Measurements from ENCODE around the gene ZNF273. TPM values are rescaled to one million over a fixed set of nuclear protein-coding genes. Genes with fewer than 3 reads are reported as not detected.
"Not testable (repeated sequence)": the region's sequence is repeated elsewhere in the genome, so short reads cannot be mapped to it uniquely, and the experiment has no call there.

Gene ZNF273
- 10 to 100 TPM; 13.7 to 22.9 (median 18.3) TPM for total RNA-seq

DNA sequence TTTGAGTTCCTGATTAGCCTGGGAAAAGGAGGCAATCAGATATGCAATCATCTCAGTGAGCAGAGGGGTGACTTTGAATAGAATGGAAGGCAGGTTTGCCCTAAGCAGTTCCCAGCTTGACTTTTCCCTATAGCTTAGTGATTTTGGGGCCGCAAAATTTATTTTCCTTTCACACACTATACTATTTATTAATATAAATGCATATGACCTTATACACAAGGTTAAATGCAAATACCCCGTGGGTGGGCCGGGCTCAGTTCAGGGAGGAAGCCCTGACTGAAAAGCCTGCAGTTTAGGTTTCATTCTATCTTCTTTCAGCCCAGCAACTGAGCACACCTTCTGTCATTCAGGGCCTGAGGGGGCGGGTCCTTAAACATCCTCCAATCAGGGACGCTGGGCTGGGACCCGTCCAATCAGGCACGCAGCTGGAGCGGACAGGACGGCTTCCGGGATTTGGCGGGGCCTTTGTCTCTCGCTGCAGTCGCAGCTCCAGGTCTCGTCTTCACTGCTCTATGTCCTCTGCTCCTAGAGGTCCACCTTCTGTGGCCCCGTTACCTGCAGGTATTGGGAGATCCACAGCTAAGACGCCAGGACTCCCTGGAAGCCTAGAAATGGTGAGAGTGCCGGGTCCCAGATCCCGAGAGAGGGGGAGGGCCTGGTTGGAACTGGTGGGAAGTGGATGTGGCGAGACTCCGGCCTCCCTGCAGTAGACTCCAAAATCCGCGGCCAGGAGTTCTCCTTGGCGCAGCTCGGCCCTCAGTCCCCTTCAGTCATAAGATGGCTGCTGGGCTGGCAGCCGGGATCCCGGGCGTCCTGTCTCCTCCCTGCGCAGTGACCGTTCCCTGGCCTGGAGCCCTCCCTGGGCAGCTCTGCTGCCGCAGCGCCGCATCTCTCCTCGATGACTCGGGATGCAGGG lies at the start of gene ZNF273:
Gene ZNF273 (plus strand): TSS at position 468 of the 916 bp plus-strand sequence. CDS start 45 bp downstream, at position 513.
- DNase-seq = peak; percentile 98
- H3K4me1 ChIP-seq = peaks cover 14 to 21% of the 10 kb centered on the region in 2 donors
- intact Hi-C loops (cut with DNase I) = no loop called here
- H3K9me3 ChIP-seq = no peaks in the 10 kb centered on the region
- H3K4me3 ChIP-seq (replicated peaks in 1 of 3) = peak within 1 kb of the TSS; percentile 12 to 53 (median 52)
- H3K36me3 ChIP-seq = no peaks in the 10 kb centered on the region
- peak in 1 of 2 donors; percentile 72 for TF ChIP-seq POLR2A (IDR thresholded peaks at IDR 0.05)
- TF ChIP-seq, protein P1, sequence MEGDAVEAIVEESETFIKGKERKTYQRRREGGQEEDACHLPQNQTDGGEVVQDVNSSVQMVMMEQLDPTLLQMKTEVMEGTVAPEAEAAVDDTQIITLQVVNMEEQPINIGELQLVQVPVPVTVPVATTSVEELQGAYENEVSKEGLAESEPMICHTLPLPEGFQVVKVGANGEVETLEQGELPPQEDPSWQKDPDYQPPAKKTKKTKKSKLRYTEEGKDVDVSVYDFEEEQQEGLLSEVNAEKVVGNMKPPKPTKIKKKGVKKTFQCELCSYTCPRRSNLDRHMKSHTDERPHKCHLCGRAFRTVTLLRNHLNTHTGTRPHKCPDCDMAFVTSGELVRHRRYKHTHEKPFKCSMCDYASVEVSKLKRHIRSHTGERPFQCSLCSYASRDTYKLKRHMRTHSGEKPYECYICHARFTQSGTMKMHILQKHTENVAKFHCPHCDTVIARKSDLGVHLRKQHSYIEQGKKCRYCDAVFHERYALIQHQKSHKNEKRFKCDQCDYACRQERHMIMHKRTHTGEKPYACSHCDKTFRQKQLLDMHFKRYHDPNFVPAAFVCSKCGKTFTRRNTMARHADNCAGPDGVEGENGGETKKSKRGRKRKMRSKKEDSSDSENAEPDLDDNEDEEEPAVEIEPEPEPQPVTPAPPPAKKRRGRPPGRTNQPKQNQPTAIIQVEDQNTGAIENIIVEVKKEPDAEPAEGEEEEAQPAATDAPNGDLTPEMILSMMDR (IDR thresholded peaks at IDR 0.05) = no peak
- H3K27ac ChIP-seq = peak within 1 kb of the TSS; percentile 9 to 62 (median 60)
- WGBS, 2 donors = 0 to 1% methylated on average over 21 to 22 of the region's 34 CpGs
- H3K27me3 ChIP-seq = no peaks in the 10 kb centered on the region

DNA sequence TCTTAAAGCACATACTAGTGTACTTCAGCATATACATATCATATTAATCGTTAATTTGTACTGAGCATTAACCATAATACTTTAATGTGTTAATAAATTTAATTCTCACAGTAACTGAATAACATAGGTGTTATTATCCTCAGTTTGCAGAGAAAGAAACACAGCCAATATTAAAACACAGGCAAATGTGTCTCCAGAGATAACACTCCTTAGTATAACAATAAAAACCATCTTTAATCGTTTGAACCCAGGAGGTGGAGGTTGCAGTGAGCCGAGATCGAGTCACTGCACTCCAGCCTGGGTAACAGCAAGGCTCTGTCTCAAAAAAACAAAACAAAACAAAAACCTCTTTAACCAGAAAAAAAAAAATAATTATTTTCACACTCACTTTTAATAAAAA lies 49.4 kb upstream of the ZNF273 start:
- 73 to 83% methylated on average over 4 of the region's 4 CpGs for WGBS, 2 donors
- no peak for DNase-seq
- H3K9me3 ChIP-seq = no peaks in the 10 kb centered on the region
- H3K36me3 ChIP-seq = no peaks in the 10 kb centered on the region
- H3K27me3 ChIP-seq = no peaks in the 10 kb centered on the region
- intact Hi-C loops (cut with DNase I) = no loop called here
- no peak for TF ChIP-seq POLR2A (IDR thresholded peaks at IDR 0.05)
- TF ChIP-seq, protein P1 (IDR thresholded peaks at IDR 0.05) = no peak
- no peak overlapping the region for H3K27ac ChIP-seq
- H3K4me1 ChIP-seq = no peaks in the 10 kb centered on the region
- no peak overlapping the region for H3K4me3 ChIP-seq (replicated peaks in 1 of 3)

DNA sequence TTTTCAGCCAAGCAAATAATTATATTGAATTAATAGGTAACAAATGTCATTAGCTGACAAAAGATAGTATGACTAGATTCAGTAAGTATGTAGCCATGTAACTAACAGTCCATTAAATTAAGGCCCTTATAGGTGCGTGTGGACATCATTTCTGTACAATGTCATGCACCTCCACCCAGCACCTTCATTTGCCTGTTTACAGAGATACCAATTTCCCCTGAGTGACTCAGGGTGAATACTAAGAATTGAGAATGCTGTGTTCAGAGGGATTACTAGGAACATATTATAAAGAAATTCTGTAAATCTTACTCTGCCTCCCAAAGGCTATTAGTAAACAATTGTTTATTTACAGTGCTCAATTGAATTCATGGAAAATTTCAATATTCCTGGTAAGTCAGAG lies 48.1 kb upstream of the ZNF273 start:
- Histone ChIP-seq H3K9me3 (no peaks in the 10 kb centered on the region), H3K4me1 (no peaks in the 10 kb centered on the region), H3K27ac (no peak overlapping the region), H3K27me3 (no peaks in the 10 kb centered on the region), H3K36me3 (no peaks in the 10 kb centered on the region), H3K4me3 (replicated peaks in 1 of 3) (no peak overlapping the region)
- TF ChIP-seq, protein P1 (IDR thresholded peaks at IDR 0.05) = no peak
- TF ChIP-seq POLR2A (IDR thresholded peaks at IDR 0.05) = no peak
- WGBS, 2 donors = 94 to 96% methylated on average over 1 of the region's 1 CpG
- DNase-seq = no peak
- intact Hi-C loops (cut with DNase I) = no loop called here

DNA sequence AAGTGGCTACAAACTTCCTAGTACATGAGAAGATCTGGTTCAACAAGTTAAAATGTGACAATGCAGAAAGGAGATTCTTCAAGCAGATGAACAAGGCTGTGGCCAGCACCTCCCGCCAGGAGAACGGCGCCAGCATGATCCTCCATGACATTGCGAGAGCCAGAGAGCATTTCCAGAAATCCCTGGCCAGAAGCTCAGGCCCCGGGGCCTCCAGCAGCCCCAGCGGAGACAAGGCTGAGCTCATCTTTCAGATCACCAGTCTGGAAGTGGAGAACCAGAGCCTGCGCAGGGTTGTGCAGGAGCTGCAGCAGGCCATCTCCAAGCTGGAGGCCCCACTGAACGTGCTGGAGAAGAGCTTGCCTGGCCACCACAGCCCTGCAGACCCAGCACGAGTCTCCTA lies 40.1 kb upstream of the ZNF273 start:
- Histone ChIP-seq H3K9me3 (no peaks in the 10 kb centered on the region), H3K4me1 (no peaks in the 10 kb centered on the region), H3K4me3 (replicated peaks in 1 of 3) (no peak overlapping the region), H3K27me3 (no peaks in the 10 kb centered on the region), H3K27ac (no peak overlapping the region), H3K36me3 (no peaks in the 10 kb centered on the region)
- intact Hi-C loops (cut with DNase I) = no loop called here
- no peak for DNase-seq
- no peak for TF ChIP-seq POLR2A (IDR thresholded peaks at IDR 0.05)
- TF ChIP-seq, protein P1 (IDR thresholded peaks at IDR 0.05) = no peak
- 88 to 97% methylated on average over 7 to 9 of the region's 9 CpGs for WGBS, 2 donors

DNA sequence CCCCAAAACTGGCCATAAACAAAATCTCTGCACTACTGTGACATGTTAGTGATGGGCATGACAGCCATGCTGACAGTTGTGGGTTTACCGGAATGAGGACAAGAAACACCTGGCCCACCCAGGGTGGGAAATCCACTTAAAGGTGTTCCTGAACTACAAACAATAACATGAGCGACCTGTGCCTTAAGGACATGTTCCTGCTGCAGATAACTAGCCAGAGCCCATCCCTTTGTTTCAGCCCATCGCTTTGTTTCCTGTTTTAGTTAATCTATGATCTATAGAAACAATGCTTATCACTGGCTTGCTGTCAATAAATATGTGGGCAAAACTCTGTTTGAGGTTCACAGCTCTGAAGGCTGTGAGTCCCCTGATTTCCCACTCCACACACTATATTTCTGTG lies 39.5 kb upstream of the ZNF273 start:
- H3K27ac ChIP-seq; H3K4me3 ChIP-seq (replicated peaks in 1 of 3); H3K27me3 ChIP-seq; H3K36me3 ChIP-seq; H3K9me3 ChIP-seq; DNase-seq; intact Hi-C loops (cut with DNase I); H3K4me1 ChIP-seq: not testable (repeated sequence)
- 94 to 96% methylated on average over 3 of the region's 3 CpGs for WGBS, 2 donors

Measured in thyroid gland (tissue), 4 donors.